22Rv1 (cell line): Measurements from ENCODE around the gene RNF34.

ENCODE experiments used
- CTCF ChIP-seq: fragments of 450-650 bp; IDR thresholded peaks from 2 replicates; pipeline ENCODE4 v1.5.1; 2017; ENCODE audit warnings: mild to moderate bottlenecking
- ZFX ChIP-seq: fragments of 450-650 bp; IDR thresholded peaks from 2 replicates; pipeline ENCODE4 v1.6.1; 2017; ENCODE audit warnings: antibody characterized with exemption, borderline replicate concordance

GRCh38 chr12:121420109-121420508 is 20.2 kb downstream of the RNF34 start:
- no peak for TF ChIP-seq CTCF
- no peak for TF ChIP-seq ZFX
